ENCODE measurements around the gene LRRC8A. TPM values are rescaled to one million over a fixed set of nuclear protein-coding genes. Genes with fewer than 3 reads are reported as not detected.
A peak's percentile ranks its signal among the peaks of the same experiment; 100 is the strongest.
"Not testable (repeated sequence)": the region's sequence is repeated elsewhere in the genome, so short reads cannot be mapped to it uniquely, and the experiment has no call there.

LRRC8A gene
- polyA plus RNA-seq, 12 donors, result 15.2 to 24.4 (median 21.5) TPM; not detected in 1

DNA sequence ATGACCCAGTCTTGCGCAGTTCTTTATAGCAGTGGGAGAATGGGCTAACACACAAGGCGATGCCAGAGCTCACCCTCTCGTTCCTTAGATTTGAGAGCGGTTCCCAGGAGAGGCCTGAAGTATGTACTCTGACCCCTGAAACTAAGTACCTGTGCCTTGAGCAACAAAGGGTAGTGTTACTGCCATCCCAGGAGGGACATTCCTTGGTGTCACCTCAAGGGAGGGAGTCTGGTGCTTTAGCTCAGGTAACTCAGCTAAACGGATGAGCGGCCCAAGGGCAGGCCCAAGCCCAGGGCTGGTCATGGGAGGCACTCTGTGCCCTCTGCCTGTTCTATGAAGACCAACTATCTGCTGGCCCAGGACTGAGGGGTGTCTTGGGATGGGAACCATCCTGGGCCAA lies 20.4 kb upstream of the LRRC8A start:
- DNase-seq, result no peak

DNA sequence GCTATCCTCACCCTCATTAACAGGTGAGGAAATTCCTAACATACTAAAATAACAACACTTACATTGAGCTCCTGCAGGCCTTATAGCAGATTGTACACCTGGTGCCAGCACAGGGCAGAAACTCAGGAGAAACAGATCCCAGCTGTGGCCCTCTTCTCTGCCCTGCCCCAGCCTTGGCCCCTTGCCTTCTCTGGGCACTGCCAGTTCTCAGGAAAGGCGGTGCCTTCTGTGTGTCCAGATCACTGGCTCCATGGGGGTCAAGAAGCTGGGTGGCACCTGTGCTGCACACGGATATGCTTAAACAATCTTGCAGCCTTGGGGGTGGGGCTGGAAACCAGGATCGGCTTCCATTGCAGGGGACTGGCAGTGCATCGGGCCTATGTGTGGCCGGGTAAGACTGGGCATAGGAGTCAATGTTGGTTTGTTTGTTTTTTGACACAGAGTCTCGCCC lies 19.5 kb upstream of the LRRC8A start:
- DNase-seq, result no peak

DNA sequence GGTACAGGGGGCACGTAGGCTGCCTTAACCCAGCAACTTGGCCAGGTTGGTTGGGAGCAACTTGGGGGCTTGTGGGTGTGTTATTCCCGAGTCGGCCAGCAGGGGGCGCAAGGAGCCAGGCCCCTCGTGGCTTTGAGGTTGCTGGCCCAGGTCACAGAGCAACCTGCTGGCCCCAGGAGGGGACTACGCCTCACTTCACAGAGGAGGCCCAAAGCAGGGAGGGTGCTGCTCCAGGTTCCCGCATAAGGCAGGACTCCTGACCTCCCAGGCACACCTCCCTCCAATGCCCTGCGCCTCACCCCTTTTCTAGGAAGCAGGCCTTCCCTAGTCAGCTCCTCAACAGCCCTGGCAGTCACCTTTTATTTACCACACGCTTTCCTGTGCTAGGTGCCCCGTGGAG lies 18.3 kb upstream of the LRRC8A start:
- peak; percentile 59 for DNase-seq

DNA sequence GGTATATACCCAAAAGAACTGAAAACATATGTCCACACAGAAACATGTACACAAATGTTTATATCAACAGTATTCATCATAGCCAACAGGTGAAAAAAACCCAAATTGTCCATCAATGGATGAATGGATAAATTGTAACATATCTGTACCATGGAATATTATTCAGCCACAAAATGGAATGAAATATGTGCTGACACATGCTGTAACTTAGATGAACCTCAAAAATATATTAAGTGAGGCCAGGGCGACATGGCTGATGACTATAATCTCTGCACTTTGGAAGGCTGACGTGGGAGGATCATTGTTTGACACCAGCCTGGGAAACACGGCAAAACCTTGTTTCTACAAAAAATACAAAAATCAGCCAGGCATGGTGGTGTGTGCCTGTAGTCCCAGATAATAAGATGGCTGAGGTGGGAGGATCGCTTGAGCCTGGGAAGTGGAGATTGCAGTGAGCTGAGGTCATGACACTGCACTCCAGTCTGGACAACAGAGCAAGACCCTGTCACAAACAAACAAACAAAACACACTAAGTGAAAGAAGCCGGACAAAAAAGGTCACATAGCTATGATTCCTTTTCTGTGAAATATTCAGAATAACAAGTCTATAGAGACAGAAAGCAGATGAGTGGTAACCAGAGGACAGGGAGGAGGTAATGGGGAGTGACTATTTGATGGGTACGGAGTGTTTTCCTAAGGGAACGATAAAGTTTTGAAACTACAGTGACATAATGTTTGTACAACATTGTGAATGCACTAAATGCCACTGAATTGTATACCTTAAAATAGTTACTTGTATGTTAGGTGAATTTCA lies 11.6 kb upstream of the LRRC8A start:
- no peak for DNase-seq

DNA sequence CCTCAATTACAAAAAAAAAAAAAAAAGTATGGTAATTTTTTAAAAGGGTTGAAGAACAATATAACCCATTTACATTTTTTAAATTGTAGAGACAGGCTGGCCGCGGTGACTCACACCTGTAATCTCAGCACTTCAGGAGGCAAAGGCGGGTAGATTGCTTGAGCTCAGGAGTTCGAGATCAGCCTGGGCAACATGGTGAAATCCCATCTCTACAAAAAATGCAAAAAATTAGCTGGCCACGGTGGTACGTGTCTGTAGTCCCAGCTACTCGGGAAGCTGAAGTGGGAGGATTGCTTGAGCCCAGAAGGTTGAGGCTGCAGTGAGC lies 11.0 kb upstream of the LRRC8A start:
- not testable (repeated sequence) for DNase-seq

DNA sequence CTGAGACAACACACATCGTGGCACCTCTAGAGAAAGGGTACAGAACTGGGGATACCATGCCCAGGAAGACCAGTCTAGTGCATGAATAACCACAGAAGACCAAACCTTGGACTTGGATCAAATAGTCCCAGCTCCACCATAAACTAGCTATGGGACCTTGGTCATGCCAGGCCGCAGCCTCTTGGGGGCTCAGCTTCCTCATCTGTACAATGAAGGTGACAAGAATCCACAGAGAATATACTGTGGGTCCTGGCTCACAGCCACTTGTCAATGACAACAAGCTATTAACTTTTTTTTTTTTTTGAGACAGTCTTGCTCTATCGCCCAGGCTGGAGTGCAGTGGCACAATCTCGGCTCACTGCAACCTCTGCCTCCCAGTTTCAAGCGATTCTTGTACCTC lies 4.1 kb upstream of the LRRC8A start:
- DNase-seq, result no peak

DNA sequence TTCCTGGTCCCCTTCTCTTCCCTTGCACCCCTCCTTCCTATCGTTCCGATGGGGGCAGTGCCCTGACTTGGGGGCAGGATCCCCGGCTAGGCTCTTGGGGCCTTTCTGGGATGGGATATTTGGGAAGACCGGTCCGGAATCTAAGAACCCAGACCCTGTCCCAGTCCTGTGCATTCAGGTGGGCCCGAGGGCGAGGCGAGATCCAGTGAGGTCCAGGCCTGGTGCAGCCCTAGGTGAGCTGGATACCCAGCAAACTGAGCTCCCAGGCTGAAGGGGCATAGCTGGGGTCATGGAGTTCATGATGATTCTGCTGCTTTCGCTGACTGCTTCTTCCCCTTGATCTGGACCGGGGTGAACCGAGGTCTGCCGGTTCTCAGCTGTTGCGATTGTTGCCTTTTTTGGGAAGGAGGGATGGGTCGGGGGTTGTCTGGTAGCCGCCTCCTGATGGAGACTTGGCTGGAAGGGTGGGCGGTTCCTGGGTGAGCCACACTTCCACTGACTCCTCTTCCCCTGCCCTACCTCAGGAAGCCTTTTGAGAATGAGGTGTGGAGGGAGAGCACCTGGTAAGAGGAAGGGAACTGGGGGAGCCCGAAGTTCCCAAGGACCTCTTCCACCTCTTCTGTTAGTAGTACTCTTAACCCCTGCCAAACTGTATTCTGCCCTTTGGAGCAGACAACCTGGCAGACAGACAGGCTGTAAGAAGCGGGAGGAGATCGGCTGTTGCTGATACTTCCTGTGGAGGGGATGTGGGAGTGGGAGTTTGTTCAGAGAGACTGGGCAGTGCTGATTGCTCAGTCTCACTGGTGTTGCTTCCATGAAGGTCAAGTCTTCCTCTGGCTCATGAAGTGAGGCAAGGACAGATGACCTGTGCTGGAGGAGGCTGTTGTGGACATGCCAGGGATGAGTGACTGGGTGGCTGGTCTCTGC lies 1.0 kb downstream of the LRRC8A start:
- peak; percentile 26 for DNase-seq

DNA sequence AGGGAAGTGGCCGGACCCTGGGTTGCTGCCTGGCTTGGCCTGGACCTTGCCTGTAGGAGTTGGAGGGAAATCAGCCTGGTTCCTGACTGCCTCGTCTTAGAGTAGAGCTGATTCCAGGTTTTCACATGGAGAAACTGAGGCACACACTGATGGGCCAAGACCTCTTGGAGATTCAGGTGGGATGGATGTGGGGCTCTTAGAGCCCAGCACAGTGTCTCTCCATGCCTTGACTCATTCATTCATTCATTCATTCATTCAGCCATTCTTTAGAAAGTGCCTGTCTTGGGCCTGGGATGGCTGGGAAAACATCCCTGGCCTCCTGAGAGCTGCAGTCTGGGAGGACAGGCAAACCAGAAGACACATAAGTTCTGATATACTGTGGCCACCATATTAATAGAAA lies 2.2 kb downstream of the LRRC8A start:
- DNase-seq, result no peak

DNA sequence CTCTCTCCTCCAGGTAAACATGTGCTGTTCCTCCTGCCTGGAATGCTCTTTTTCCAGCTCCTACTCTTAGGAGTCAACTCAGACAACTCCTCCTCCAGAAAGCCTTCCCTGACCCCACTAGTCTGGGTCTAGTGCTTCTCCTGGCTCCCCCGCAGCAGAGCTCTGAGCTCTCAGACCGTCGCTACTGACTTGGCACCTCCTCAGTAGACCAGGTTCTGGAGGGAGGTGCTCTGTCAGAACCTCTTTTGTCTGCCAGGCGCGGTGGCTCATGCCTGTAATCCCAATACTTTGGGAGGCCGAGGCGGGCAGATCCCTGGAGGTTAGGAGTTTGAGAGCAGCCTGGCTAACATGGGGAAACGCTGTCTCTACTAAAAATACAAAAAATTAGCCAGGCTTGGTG lies 3.4 kb downstream of the LRRC8A start:
- DNase-seq, result no peak

DNA sequence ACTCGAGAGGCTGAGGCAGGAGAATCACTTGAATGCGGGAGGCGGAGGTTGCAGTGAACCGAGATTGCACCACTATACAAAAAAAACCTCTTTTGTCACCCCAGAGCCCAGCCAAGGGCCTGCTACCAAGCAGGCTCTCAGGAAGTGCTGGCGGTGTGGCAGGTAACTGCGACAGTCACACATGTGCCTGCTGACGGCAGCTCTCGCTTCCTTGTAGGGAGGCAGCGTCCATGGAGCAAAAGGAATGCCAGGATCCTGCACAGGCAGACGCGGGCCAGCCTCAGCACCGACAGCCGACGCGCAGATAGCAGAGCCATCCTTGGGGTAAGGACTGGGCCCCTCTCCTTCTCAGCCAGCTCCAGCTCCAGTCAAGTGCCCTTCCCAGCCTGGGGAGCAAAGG lies 3.9 kb downstream of the LRRC8A start:
- DNase-seq, result no peak

DNA sequence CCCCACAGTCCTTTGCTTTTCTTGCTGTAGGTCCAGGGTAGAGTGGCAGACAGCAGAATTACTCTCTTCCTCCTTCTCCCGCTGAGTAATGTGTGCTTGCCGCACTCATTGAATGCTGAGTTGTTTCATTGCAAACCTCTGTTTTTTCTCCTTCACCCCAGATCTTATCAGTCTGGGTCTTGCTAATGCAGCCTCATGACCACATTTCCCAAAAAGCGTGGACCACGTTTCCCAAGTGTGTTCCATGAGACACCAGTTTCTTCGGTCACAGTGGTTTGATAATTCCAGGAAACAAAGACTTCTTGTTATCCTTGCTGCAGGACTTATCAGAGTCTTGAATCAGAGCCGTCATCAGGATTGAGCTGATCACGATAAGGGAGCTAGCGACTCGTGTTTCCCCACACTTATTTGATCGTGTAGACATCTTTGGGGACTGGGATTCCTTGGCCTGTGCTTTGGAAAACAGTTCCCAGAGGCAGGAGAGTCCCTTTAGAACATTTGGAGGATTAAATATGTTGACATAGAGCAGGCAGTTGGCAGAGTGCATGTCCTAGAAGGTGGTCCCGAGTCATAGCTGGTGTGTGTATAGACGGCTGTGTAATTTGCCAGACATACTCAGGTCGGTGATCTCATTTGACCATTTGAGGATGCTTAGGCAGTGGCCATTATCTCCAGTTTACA lies 4.4 kb downstream of the LRRC8A start:
- DNase-seq, result no peak

DNA sequence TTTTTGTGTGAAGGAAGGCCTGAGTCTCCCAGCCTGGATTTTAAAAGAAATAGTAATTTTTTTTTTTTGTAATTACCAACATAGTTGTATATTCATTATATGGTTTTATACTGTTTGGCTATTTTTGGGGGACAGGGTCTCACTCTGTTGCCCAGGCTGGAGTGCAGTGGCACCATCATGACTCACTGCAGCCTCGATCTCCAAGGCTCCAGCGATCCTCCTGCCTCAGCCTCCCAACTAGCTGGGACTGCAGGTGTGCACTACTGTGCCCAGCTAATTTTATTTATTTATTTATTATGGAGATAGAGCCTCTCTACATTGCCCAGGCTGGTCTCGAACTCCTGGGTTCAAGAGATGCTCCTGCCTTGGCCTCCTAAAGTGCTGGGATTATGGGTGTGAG lies 5.1 kb downstream of the LRRC8A start:
- no peak for DNase-seq

DNA sequence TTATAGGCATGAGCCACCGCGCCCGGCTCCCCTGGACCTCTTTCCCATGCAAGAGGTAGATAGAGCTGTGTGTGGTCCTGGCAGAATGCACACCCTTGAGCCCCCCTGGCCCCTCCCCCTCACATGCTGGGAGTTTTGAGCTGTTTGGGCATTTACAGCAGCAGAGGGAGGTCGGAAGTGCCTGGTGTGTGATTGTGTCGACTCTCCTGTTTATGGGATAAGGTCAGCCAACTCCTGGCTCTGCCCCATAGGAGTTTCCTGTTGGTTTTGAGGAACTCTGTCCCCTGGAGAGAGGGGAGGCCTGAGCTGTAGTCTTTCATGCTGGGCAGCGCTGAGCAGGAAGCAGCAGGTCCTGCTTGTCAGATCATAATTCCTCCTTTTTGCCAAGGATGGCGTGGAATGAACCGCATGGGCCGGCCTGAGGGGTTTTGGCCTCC lies 6.0 kb downstream of the LRRC8A start:
- no peak for DNase-seq

DNA sequence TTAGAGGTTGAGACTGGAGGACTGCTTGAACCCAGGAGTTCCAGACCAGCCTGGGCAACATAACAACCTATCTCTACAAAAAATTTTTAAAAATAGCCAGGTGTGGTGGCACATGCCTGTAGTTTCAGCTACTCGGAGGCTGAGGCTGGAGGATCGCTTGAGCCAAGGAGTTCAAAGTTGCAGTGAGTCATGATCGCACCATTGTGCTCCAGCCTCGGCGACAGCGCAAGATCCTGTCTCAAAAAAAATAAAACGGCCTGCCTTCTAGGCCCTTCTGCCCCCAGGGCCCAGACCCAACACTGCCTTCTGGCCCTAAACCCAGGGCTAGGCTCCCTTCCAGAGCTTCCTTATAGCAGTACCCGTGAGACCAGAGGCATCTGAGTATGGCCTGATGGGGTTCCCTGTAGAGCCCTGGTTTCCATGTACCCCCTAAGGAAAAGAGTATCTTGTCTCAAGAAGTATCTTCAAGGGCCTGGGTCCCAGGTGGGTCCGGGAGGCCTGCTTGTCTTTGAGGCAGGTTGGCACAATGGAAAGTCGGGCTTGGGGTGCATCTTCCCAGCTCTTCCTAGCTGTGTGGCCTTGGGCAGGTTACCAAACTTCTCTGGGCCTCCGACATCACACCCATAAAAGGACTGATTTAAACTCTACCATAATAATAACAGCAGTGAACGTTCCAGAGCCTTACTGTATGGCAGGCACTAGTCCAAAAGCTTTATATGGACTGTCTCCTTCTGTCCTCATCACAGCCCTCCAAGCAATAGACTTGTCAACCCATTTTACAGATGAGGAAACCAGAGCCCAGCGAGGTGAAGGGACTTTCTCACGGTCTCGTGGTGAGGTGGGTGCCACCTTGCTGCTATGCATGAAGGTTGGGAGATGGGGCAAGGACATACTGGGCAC lies 9.6 kb downstream of the LRRC8A start:
- DNase-seq, result no peak

DNA sequence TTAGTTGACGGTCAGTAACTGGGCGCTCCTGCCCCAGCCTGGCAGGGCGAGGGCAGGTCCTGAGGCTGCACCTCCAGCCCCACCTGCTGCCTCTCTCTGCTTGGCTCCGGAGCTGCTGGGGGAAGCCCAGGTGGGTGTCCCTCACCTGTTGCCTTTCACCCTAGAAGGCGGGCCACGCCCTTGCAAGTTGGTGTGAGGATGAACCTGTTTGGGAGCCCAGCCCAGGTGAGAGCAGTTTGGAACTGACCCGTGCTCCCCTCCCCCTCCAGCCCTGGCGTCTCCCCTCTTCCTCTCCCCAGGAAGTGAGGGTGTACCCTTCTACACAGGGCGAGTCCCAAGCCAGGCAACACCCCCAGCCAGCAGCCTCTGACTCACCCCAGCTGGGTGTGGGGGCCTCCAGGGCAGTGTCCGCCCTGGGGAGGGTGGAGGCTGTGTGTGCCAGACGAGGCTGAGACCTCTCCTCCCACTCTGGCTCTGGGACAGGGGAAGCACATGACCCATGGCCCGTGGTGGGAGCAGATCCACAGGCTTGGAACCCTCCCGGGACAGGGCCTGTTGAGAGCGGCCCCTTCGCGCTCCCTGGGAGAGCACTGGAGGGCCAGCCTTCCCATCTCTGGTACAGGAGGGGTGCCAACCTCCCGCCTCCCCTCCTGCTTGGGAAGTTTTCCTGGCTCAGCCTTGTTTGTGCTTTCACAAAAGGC lies 10.4 kb downstream of the LRRC8A start:
- DNase-seq, result peak; percentile 36

DNA sequence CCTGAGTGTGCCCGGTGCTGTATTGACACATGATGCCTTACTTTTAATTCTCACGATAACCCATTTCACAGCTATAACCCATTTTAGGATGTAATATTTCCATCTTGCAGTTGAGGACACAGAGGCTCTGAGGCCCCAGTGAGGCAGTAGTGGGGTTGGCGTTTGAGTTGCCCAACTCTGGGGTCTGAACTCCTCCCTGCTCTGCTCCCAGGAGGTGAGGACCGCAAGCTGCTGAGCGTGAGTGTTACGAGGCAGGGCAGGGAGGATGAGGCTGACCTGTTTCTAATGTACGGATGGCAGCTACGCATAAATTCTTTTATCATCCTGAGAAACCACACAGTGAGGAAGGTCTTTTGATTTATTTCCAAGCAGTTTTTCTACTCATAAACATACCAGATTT lies 11.4 kb downstream of the LRRC8A start:
- DNase-seq, result no peak

DNA sequence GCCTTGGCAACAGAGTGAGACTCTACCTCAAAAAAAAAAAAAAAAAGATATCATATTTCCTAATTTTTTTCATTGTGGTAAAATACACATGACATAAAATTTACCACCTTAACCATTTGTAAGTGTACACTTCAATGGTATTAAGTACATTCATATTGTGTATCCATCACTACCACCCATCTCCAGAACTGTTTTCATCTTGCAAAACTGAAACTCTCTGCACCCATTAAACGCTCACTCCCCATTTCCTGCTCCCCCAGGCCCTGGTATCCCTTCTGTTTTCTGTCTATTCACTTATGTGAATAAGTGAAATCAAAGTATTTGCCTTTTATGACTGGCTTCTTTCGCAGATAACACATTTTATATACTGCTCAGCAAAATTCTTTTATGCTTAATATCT lies 12.8 kb downstream of the LRRC8A start:
- DNase-seq, result no peak

DNA sequence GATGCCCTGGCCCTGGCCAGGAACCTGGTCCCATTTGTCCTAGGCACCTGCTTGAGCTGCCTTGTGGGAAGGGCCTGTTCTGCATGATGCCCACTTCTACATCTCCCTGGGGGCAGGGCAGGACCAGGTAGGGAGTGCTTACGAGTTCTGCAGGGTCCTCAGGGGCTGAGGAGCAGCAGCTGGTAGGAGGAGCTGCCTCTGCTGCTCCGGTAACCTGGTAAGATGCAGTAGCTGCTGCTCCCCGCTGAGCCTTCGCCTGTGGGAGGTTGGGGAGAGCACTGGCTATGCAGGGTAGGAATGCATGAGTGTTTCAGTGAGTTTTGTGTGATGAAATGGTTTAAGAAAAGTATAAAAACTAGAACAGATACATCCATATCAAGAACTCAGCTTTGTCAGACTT lies 13.6 kb downstream of the LRRC8A start:
- no peak for DNase-seq

DNA sequence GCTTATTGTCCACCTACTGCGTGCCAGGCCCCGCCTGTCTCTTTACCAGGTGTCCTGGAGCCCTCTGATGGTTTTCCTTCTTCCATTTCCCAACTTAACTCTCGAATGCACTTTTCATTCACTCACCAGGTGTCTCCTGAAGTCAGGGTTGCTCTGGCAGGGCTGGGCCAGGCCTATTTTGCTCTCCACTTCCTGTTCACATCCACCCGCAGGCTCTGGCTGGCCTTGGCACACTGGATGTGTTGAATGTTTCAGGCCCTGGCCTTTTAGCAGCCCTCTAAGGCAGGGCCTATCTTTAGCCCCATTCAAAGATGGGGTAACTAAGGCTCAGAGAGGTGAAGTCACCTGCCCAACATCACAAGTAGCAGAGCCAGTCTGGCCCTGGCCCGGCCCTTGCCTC lies 16.4 kb downstream of the LRRC8A start:
- DNase-seq, result no peak

DNA sequence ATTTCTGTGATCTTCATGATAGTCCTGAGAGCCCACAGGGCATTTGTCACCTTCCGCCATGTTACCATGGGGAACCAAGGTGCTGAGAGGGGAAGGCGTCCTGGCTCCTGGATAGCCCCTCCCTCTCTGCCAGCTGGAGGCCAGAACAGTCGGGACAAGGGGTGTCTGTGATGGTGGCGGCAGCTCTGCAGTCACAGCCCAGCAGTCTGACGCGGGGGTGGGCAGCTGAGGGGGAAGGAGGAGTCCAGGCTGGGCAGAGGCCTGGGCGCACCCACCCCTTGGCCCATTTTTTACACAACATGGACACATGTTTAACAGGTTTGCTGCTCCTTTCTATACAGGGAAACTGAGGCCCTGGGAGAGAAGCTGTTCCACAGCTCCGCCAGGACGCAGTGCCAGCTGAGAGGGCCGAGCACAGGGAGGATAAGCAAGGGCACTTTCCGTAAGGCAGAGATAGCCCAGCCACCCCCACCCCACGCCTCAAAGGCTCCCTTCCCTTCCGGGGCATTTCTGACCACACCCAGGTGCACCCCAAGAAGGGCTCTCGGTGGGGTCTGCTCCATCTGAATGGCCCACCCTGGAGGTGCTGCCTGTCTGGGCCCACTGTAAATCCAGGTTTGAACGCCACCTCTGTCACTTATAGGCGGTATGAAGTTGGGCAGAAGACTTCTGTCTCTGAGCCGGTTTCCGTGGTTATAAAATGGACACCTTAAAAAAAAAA lies 17.1 kb downstream of the LRRC8A start:
- DNase-seq, result no peak
